Common myeloid progenitor, CD34-positive (primary cell): ENCODE measurements around the gene CACNA1B.

Experiments used
- CTCF ChIA-PET: fragments of 350-600 bp; sonication (Branson Sonifier 250); formaldehyde crosslinking; loops from one replicate; lab custom pipeline; 2021; ENCODE audit warnings: antibody characterized with exemption; lab: Charles Lee
- POLR2A ChIA-PET: fragments of 350-600 bp; sonication (Branson Sonifier 250); formaldehyde crosslinking; loops from one replicate; lab custom pipeline; 2021; ENCODE audit warnings: antibody characterized with exemption; lab: Charles Lee
- DNase-seq, 3 donors: peaks; one replicate each; pipeline versions ENCODE4 v3.0.0 to v3.0.0-alpha.2; 2013
- H3K27ac ChIP-seq, 2 experiments: 1 replicate in 1 of 2; 2 replicates in 1 of 2; pipeline ENCODE4 v1.7.0; 2013; ENCODE audit warnings: inconsistent platforms in 2 of 2, low read length in 2 of 2, mild to moderate bottlenecking in 2 of 2, low read depth in 1 of 2, moderate library complexity in 1 of 2; ENCODE audit not compliant: severe bottlenecking in 2 of 2, insufficient read depth in 1 of 2, poor library complexity in 1 of 2
- H3K27me3 ChIP-seq, 5 experiments: replicated peaks in 2 of 5; 1 replicate in 3 of 5; 2 replicates in 2 of 5; pipeline versions ENCODE4 v1.6.1 to v1.7.0; 2013; ENCODE audit warnings: low read length in 4 of 5, mild to moderate bottlenecking in 2 of 5, moderate library complexity in 2 of 5, inconsistent platforms in 1 of 5; ENCODE audit not compliant: insufficient read depth in 5 of 5, control insufficient read depth in 4 of 5
- H3K36me3 ChIP-seq, 4 experiments: 1 replicate in 2 of 4; 2 replicates in 2 of 4; pipeline versions ENCODE4 v1.6.1 to v1.7.0; 2013; ENCODE audit warnings: low read length in 3 of 4, control low read depth in 1 of 4, mild to moderate bottlenecking in 1 of 4; ENCODE audit not compliant: control insufficient read depth in 4 of 4, insufficient read depth in 4 of 4
- H3K4me1 ChIP-seq, 4 experiments: 1 replicate in 3 of 4; 2 replicates in 1 of 4; pipeline versions ENCODE4 v1.6.1 to v1.7.1; 2013; ENCODE audit warnings: low read length in 3 of 4, mild to moderate bottlenecking in 3 of 4, control low read depth in 1 of 4, inconsistent platforms in 1 of 4, moderate library complexity in 1 of 4; ENCODE audit not compliant: control insufficient read depth in 4 of 4, insufficient read depth in 4 of 4; ENCODE audit errors: control extremely low read depth in 1 of 4
- H3K4me3 ChIP-seq, 7 experiments: 1 replicate in 4 of 7; 2 replicates in 3 of 7; pipeline versions ENCODE4 v1.5.1 to v1.7.0; 2013; ENCODE audit warnings: mild to moderate bottlenecking in 7 of 7, low read length in 6 of 7, moderate library complexity in 6 of 7, inconsistent platforms in 2 of 7, low read depth in 2 of 7, control low read depth in 1 of 7; ENCODE audit not compliant: insufficient read depth in 4 of 7, control insufficient read depth in 1 of 7; ENCODE audit errors: extremely low read depth in 1 of 7
- H3K9me3 ChIP-seq, 5 experiments: 1 replicate in 4 of 5; 2 replicates in 1 of 5; pipeline versions ENCODE4 v1.6.1 to v1.7.1; 2013; ENCODE audit warnings: low read length in 4 of 5, mild to moderate bottlenecking in 2 of 5, inconsistent platforms in 1 of 5, low read depth in 1 of 5, moderate library complexity in 1 of 5; ENCODE audit not compliant: control insufficient read depth in 4 of 5, insufficient read depth in 2 of 5; ENCODE audit errors: control extremely low read depth in 1 of 5
- WGBS: methylation state at CpG from one replicate; pipeline ENCODE4 v1.1.5; 2013; ENCODE audit not compliant: insufficient coverage; 5-methylcytosine and 5-hydroxymethylcytosine counted together

The CACNA1B gene

GRCh38 chr9:138076650-138077009, 199.0 kb downstream of the CACNA1B start:
- no peaks in the 10 kb centered on the region for H3K36me3 ChIP-seq
- H3K27me3 ChIP-seq, result peaks cover 0 to 8% (median 2%) of the 10 kb centered on the region in 5 experiments
- no peak for DNase-seq
- POLR2A ChIA-PET, result no interaction called here
- no peaks in the 10 kb centered on the region for H3K4me1 ChIP-seq
- H3K4me3 ChIP-seq, result no peak overlapping the region
- CTCF ChIA-PET, result no interaction called here
- H3K27ac ChIP-seq, result no peak overlapping the region
- peaks cover 0 to 2% (median 0%) of the 10 kb centered on the region in 5 experiments for H3K9me3 ChIP-seq
- 100% methylated on average over 4 of the region's 5 CpGs for WGBS

GRCh38 chr9:138077126-138077525, 199.5 kb downstream of the CACNA1B start:
- Histone ChIP-seq H3K36me3 (no peaks in the 10 kb centered on the region), H3K4me3 (no peak overlapping the region), H3K27me3 (peaks cover 0 to 5% (median 2%) of the 10 kb centered on the region in 5 experiments), H3K9me3 (peaks cover 0 to 2% (median 0%) of the 10 kb centered on the region in 5 experiments), H3K4me1 (no peaks in the 10 kb centered on the region), H3K27ac (no peak overlapping the region)
- DNase-seq, result no peak
- WGBS, result 96% methylated on average over 9 of the region's 9 CpGs
- CTCF ChIA-PET, result no interaction called here
- POLR2A ChIA-PET, result no interaction called here

GRCh38 chr9:138077898-138078540, 200.4 kb downstream of the CACNA1B start:
- ChIA-PET CTCF (no interaction called here), POLR2A (no interaction called here)
- H3K4me3 ChIP-seq, result no peak overlapping the region
- peaks cover 0 to 5% (median 0%) of the 10 kb centered on the region in 5 experiments for H3K27me3 ChIP-seq
- peaks cover 0 to 4% (median 0%) of the 10 kb centered on the region in 5 experiments for H3K9me3 ChIP-seq
- no peaks in the 10 kb centered on the region for H3K4me1 ChIP-seq
- no peaks in the 10 kb centered on the region for H3K36me3 ChIP-seq
- no peak for DNase-seq
- 93% methylated on average over 12 of the region's 13 CpGs for WGBS
- no peak overlapping the region for H3K27ac ChIP-seq

DNA sequence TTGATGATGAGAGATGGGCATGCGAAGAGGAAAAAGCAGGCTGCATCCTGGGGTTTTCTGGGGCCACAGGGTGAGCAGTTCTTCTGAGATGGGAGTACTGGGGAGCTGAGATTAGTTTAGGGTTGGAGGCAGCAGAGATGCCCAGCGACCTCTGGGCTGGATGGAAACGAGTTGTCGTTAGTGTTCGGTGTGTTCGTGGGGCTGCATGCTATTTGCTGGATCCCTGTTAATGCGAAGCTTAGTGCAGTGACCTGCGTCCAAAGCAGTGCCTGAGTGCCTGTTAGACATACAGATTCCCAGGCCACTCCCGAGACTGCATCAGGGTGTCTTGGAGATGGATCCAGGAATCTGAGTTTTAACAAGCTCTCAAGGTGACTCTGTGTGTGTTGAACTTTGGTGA, 201.3 kb downstream of the CACNA1B start:
- CTCF ChIA-PET, result no interaction called here
- Histone ChIP-seq H3K36me3 (no peaks in the 10 kb centered on the region), H3K4me1 (no peaks in the 10 kb centered on the region), H3K27ac (no peak overlapping the region), H3K9me3 (peaks cover 0 to 10% (median under 1%) of the 10 kb centered on the region in 5 experiments), H3K27me3 (peaks cover 0 to 5% (median 0%) of the 10 kb centered on the region in 5 experiments), H3K4me3 (no peak overlapping the region)
- 94% methylated on average over 9 of the region's 9 CpGs for WGBS
- POLR2A ChIA-PET, result no interaction called here
- DNase-seq, result no peak

DNA sequence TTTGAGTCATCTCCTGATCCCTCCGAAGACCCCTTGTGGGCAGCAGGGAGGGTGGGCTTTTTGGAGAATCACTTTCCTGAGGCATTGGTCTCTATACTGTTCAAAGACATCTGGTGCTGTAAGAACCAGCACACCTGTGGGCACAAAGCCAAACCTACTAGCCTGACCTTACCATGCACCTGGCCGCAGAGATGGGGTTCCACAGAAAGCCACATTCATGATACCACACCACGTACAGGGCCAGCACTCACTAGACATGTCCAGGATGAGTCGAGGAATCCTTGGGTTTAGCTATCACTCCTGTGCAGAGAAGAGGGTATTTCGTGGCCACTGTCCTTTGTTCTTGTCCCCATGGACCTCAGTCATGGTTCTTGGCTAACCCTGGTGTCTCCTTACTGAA, 203.4 kb downstream of the CACNA1B start:
- POLR2A ChIA-PET, result no interaction called here
- WGBS, result 88% methylated on average over 5 of the region's 5 CpGs
- no peaks in the 10 kb centered on the region for H3K4me1 ChIP-seq
- no peaks in the 10 kb centered on the region for H3K36me3 ChIP-seq
- H3K27ac ChIP-seq, result no peak overlapping the region
- H3K27me3 ChIP-seq, result peaks cover 0 to 5% (median 0%) of the 10 kb centered on the region in 5 experiments
- DNase-seq, result no peak
- CTCF ChIA-PET, result no interaction called here
- H3K4me3 ChIP-seq, result no peak overlapping the region
- peaks cover 3 to 21% (median 5%) of the 10 kb centered on the region in 5 experiments for H3K9me3 ChIP-seq

- Histone ChIP-seq H3K4me1 (no peaks in the 10 kb centered on the region), H3K27ac (no peak overlapping the region), H3K36me3 (no peaks in the 10 kb centered on the region), H3K9me3 (peaks cover 3 to 23% (median 5%) of the 10 kb centered on the region in 5 experiments), H3K27me3 (peaks cover 0 to 5% (median 0%) of the 10 kb centered on the region in 5 experiments), H3K4me3 (no peak overlapping the region)
- DNase-seq, result no peak
- CTCF ChIA-PET, result no interaction called here
- POLR2A ChIA-PET, result no interaction called here
- 84% methylated on average over 9 of the region's 9 CpGs for WGBS
Observed at GRCh38 chr9:138082918-138083636, 205.5 kb downstream of the CACNA1B start.

- H3K4me3 ChIP-seq, result no peak overlapping the region
- POLR2A ChIA-PET, result no interaction called here
- H3K4me1 ChIP-seq, result no peaks in the 10 kb centered on the region
- DNase-seq, result no peak
- H3K27ac ChIP-seq, result no peak overlapping the region
- WGBS, result 75% methylated on average over 3 of the region's 3 CpGs
- CTCF ChIA-PET, result no interaction called here
- H3K27me3 ChIP-seq, result peaks cover 0 to 5% (median 0%) of the 10 kb centered on the region in 5 experiments
- H3K9me3 ChIP-seq, result peaks cover 3 to 23% (median 5%) of the 10 kb centered on the region in 5 experiments
- H3K36me3 ChIP-seq, result no peaks in the 10 kb centered on the region
Observed at GRCh38 chr9:138083873-138084272, 206.3 kb downstream of the CACNA1B start.
